22Rv1 (cell line): ENCODE results near the gene PLXDC2.

Experiments used
- CTCF ChIP-seq: fragments of 450-650 bp; IDR thresholded peaks from 2 replicates; pipeline ENCODE4 v1.5.1; 2017; ENCODE audit warnings: mild to moderate bottlenecking
- ZFX ChIP-seq: fragments of 450-650 bp; IDR thresholded peaks from 2 replicates; pipeline ENCODE4 v1.6.1; 2017; ENCODE audit warnings: antibody characterized with exemption, borderline replicate concordance

GRCh38 chr10:19935176-19935575, 118.9 kb downstream of the PLXDC2 start:
- TF ChIP-seq CTCF: no peak
- TF ChIP-seq ZFX: no peak
